ENCODE data around the gene TMPRSS7.

DNA sequence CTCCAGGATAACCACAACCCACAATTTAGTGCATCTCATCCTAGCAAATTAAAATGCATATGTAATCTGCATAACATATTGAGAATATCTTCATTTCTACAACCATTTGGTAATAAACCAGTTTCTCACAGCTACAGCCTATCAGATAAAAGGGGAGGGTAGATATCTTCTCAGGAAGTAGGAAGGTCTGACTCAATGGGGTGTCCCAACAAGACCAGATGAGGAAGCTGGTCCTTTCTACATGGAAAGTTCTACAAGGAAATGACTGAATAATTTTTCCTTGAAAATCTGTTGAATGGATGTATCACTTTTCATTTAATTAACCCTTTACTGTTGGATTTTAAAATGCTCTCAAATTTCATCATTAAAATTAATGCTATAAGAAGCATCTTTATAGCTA, 17.4 kb upstream of the TMPRSS7 start:
- no peak for TF ChIP-seq FOXP2 (optimal IDR thresholded peaks at IDR 0.05; ENCODE audit: control extremely low read depth, extremely low read length, insufficient read depth)
- no peak for TF ChIP-seq EZH2 (IDR thresholded peaks at IDR 0.05)
